ENCODE results near the gene KMT2C.

GRCh38 chr7:152330827-152331226 is 105.0 kb downstream of the KMT2C start:
- TF ChIP-seq CTCF (IDR thresholded peaks at IDR 0.05; ENCODE audit: low read length) (no peak), EZH2 (IDR thresholded peaks at IDR 0.05; ENCODE audit: borderline replicate concordance, low read length) (no peak)
